MM.1S (cell line): ENCODE data around the gene PARD6G.

ENCODE experiments used
- EZH2 ChIP-seq: fragments of 300-600 bp; sonication (generic); optimal IDR thresholded peaks from 2 replicates; pipeline ENCODE3; 2017; ENCODE audit warnings: low read depth, mild to moderate bottlenecking, antibody characterized with exemption, low read length, mixed read lengths
- EZH2phosphoT487 ChIP-seq: fragments of 300-600 bp; sonication (generic); IDR thresholded peaks from 2 replicates; pipeline ENCODE4 v1.6.1; 2018; ENCODE audit warnings: antibody characterized with exemption, low read length
- TF ChIP-seq, protein P1 (sequence below): fragments of 300-600 bp; sonication (generic); IDR thresholded peaks from 2 replicates; pipeline ENCODE4 v1.5.1; 2016; ENCODE audit warnings: antibody characterized with exemption, low read length, mixed read lengths

DNA sequence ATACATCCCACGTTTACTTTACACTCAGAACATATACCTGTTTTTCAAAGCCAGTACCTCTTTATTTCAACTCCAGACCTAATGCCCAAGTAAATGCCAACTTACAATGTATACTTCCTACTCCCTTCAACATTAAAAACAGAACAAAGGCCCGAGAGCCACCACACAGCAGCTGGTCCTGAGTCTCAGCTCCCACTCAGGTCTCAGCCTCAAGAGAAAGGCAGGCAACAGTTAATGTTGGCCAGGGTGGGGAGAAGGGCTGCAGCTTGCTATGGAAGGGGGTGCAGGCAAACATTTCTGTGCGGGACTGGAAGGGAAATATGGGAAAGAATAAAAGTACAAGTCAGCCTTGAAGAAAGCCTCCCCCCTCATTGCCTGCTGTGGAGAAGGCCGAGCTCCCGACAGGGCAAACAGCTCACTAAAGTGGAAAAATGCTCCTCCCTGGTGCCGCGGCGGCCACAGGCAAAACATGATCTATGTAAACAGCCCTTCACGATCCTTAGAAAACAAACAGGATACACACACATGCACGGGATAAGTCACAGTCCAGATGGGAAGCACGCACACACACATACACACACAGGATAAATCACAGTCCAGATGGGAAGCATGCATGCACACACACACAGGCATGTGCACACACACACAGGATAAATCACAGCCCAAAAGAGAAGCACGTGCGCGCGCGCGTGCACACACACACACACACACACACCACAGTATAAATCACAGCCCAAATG is 70.8 kb downstream of the PARD6G start:
- TF ChIP-seq, protein P1, sequence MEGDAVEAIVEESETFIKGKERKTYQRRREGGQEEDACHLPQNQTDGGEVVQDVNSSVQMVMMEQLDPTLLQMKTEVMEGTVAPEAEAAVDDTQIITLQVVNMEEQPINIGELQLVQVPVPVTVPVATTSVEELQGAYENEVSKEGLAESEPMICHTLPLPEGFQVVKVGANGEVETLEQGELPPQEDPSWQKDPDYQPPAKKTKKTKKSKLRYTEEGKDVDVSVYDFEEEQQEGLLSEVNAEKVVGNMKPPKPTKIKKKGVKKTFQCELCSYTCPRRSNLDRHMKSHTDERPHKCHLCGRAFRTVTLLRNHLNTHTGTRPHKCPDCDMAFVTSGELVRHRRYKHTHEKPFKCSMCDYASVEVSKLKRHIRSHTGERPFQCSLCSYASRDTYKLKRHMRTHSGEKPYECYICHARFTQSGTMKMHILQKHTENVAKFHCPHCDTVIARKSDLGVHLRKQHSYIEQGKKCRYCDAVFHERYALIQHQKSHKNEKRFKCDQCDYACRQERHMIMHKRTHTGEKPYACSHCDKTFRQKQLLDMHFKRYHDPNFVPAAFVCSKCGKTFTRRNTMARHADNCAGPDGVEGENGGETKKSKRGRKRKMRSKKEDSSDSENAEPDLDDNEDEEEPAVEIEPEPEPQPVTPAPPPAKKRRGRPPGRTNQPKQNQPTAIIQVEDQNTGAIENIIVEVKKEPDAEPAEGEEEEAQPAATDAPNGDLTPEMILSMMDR, result no peak
- TF ChIP-seq EZH2 (no peak), EZH2phosphoT487 (no peak)
